Measurements from ENCODE around the gene KRTAP12-1. TPM values are rescaled to one million over a fixed set of nuclear protein-coding genes. Genes with fewer than 3 reads are reported as not detected.

The KRTAP12-1 gene
- not detected for total RNA-seq

GRCh38 chr21:44681861-44682579, at the start of gene KRTAP12-1:
KRTAP12-1 (minus strand) TSS chr21:44682163; CDS start chr21:44682123, 40 bp downstream.
- no peak for ATAC-seq (replicated peaks in 1 of 2)
- no peaks in the 10 kb centered on the region for H3K36me3 Mint-ChIP-seq (ENCODE audit: insufficient read depth in 2 of 2)
- no peak within 1 kb of the TSS for H3K4me3 Mint-ChIP-seq
- no peak for DNase-seq
- no peak within 1 kb of the TSS for H3K27ac Mint-ChIP-seq
- no peaks in the 10 kb centered on the region for H3K9me3 Mint-ChIP-seq
- peaks cover 14% of the 10 kb centered on the region for H3K4me1 Mint-ChIP-seq (ENCODE audit: low read depth)
- H3K27me3 Mint-ChIP-seq (ENCODE audit: low read depth), result peaks cover 8% of the 10 kb centered on the region

GRCh38 chr21:44730951-44731579, 49.1 kb upstream of the KRTAP12-1 start:
- Mint-ChIP-seq H3K27ac (no peak overlapping the region), H3K36me3 (ENCODE audit: insufficient read depth in 2 of 2) (no peaks in the 10 kb centered on the region), H3K4me1 (ENCODE audit: low read depth) (no peaks in the 10 kb centered on the region), H3K9me3 (no peaks in the 10 kb centered on the region), H3K4me3 (no peak overlapping the region), H3K27me3 (ENCODE audit: low read depth) (peaks cover 4% of the 10 kb centered on the region)
- DNase-seq (no peak), ATAC-seq (replicated peaks in 1 of 2) (no peak)

DNA sequence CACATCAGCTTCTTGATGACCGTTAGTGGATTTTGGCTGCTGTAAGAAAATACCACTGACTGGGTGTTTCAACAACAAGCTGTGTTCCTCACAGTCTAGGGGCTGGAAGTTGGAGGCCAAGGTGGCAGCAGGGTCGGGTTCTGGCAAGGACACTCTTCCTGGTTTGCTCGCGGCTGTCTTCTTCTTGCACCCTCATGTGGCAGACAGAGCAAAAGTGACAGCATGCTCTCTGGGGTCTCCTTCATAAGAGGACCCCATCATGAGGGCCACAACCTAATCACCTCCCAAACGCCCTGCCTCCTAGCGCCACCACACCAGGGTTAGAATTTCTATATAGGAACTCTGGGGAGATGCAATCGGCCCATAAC, 48.0 kb upstream of the KRTAP12-1 start:
- peaks cover 11% of the 10 kb centered on the region for H3K27me3 Mint-ChIP-seq (ENCODE audit: low read depth)
- H3K4me3 Mint-ChIP-seq, result no peak overlapping the region
- H3K4me1 Mint-ChIP-seq (ENCODE audit: low read depth), result no peaks in the 10 kb centered on the region
- no peak overlapping the region for H3K27ac Mint-ChIP-seq
- H3K36me3 Mint-ChIP-seq (ENCODE audit: insufficient read depth in 2 of 2), result no peaks in the 10 kb centered on the region
- DNase-seq (no peak), ATAC-seq (replicated peaks in 1 of 2) (no peak)
- H3K9me3 Mint-ChIP-seq, result no peaks in the 10 kb centered on the region

DNA sequence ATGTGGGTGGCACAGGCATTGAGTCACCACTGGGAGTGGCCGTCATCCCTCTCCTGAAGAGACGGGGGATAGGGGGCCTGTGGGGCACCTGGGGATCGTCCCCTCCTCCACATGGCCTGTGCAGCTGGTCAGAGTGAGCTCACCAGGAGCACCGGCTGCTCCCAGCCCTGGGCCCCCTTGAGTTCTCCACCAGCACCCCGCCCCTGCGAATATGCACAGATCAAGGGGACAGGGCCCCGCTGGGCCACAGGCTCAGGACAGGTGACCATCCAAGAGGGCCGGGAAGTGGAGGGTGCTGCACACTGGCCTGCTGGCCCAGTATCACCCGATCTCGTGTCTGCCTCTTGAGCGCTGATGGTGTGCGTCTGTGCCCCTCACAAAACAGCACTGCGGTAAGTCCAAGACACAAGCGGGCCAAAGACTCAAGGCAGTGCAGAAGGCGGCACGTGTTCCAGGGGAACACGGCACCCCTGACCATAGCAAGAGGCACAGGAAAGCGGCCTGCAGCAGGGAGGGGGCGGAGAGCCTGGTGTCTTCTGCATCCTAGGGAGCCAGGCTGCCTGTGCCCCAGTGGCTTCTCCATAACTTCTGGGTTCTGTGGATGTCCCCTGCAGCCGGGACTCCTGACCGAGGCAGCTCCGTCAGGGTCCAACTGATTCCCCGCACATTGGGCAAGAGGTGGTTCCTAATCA, 47.5 kb upstream of the KRTAP12-1 start:
- H3K27ac Mint-ChIP-seq, result no peak overlapping the region
- no peaks in the 10 kb centered on the region for H3K4me1 Mint-ChIP-seq (ENCODE audit: low read depth)
- no peak for DNase-seq
- no peak overlapping the region for H3K4me3 Mint-ChIP-seq
- no peak for ATAC-seq (replicated peaks in 1 of 2)
- no peaks in the 10 kb centered on the region for H3K9me3 Mint-ChIP-seq
- no peaks in the 10 kb centered on the region for H3K36me3 Mint-ChIP-seq (ENCODE audit: insufficient read depth in 2 of 2)
- H3K27me3 Mint-ChIP-seq (ENCODE audit: low read depth), result peaks cover 11% of the 10 kb centered on the region

- no peak overlapping the region for H3K27ac Mint-ChIP-seq
- H3K4me1 Mint-ChIP-seq (ENCODE audit: low read depth), result peaks cover 6% of the 10 kb centered on the region
- ATAC-seq (replicated peaks in 1 of 2) (no peak), DNase-seq (no peak)
- H3K27me3 Mint-ChIP-seq (ENCODE audit: low read depth), result peaks cover 17% of the 10 kb centered on the region
- H3K36me3 Mint-ChIP-seq (ENCODE audit: insufficient read depth in 2 of 2), result no peaks in the 10 kb centered on the region
- H3K9me3 Mint-ChIP-seq, result no peaks in the 10 kb centered on the region
- no peak overlapping the region for H3K4me3 Mint-ChIP-seq
Observed at GRCh38 chr21:44728716-44729115, 46.8 kb upstream of the KRTAP12-1 start.

GRCh38 chr21:44727757-44728156, 45.8 kb upstream of the KRTAP12-1 start:
- DNase-seq (no peak), ATAC-seq (replicated peaks in 1 of 2) (no peak)
- H3K9me3 Mint-ChIP-seq, result no peaks in the 10 kb centered on the region
- no peaks in the 10 kb centered on the region for H3K36me3 Mint-ChIP-seq (ENCODE audit: insufficient read depth in 2 of 2)
- H3K4me3 Mint-ChIP-seq, result no peak overlapping the region
- H3K27me3 Mint-ChIP-seq (ENCODE audit: low read depth), result peaks cover 25% of the 10 kb centered on the region
- peaks cover 11% of the 10 kb centered on the region for H3K4me1 Mint-ChIP-seq (ENCODE audit: low read depth)
- H3K27ac Mint-ChIP-seq, result no peak overlapping the region

- DNase-seq, result no peak
- H3K4me3 Mint-ChIP-seq, result no peak overlapping the region
- no peaks in the 10 kb centered on the region for H3K36me3 Mint-ChIP-seq (ENCODE audit: insufficient read depth in 2 of 2)
- H3K27ac Mint-ChIP-seq, result no peak overlapping the region
- H3K4me1 Mint-ChIP-seq (ENCODE audit: low read depth), result peaks cover 11% of the 10 kb centered on the region
- peaks cover 30% of the 10 kb centered on the region for H3K27me3 Mint-ChIP-seq (ENCODE audit: low read depth)
- no peak for ATAC-seq (replicated peaks in 1 of 2)
- H3K9me3 Mint-ChIP-seq, result no peaks in the 10 kb centered on the region
Observed at GRCh38 chr21:44727321-44727720, 45.4 kb upstream of the KRTAP12-1 start.

DNA sequence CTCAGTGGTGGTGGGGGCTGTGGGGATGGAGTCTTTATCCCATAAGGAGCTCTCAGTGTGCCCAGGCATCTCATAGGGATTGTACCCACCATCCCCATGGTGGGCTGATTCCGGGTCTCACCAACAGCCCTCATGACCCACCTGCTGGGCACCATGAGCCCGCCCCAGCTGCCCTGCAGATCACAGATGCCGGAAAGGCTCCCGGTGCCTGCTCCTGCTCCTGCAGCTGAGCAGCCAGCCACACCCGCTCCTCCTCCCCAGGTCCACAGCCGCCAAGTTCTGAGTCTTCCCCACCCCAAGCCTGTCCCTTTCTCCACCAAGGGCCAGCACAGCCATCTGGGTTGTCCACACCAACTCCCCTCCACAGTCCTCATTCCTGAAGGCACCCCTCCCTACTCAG, 44.9 kb upstream of the KRTAP12-1 start:
- Mint-ChIP-seq H3K9me3 (no peaks in the 10 kb centered on the region), H3K27me3 (ENCODE audit: low read depth) (peaks cover 30% of the 10 kb centered on the region), H3K36me3 (ENCODE audit: insufficient read depth in 2 of 2) (no peaks in the 10 kb centered on the region), H3K27ac (no peak overlapping the region), H3K4me3 (no peak overlapping the region), H3K4me1 (ENCODE audit: low read depth) (peaks cover 11% of the 10 kb centered on the region)
- ATAC-seq (replicated peaks in 1 of 2) (no peak), DNase-seq (no peak)

DNA sequence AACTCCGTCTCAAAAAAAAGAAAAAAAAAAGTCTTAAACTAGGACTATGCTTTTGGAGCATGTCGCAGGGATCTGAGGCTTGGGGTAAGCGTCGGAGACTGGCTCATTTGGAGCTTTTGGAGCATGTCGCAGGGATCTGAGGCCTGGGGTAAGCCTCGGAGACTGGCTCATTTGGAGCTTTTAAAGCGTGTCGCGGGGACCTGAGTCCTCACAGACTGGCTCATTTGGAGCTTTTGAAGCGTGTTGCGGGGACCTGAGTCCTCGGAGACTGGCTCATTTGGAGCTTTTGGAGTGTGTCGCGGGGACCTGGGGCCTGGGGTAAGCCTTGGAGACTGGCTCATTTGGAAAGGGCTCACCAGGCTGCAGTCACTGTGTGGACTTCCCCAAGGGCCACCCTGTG, 43.0 kb upstream of the KRTAP12-1 start:
- Mint-ChIP-seq H3K4me3 (no peak overlapping the region), H3K27me3 (ENCODE audit: low read depth) (peaks cover 35% of the 10 kb centered on the region), H3K27ac (no peak overlapping the region), H3K4me1 (ENCODE audit: low read depth) (peaks cover 11% of the 10 kb centered on the region), H3K9me3 (no peaks in the 10 kb centered on the region), H3K36me3 (ENCODE audit: insufficient read depth in 2 of 2) (no peaks in the 10 kb centered on the region)
- DNase-seq, result no peak
- ATAC-seq (replicated peaks in 1 of 2), result no peak

DNA sequence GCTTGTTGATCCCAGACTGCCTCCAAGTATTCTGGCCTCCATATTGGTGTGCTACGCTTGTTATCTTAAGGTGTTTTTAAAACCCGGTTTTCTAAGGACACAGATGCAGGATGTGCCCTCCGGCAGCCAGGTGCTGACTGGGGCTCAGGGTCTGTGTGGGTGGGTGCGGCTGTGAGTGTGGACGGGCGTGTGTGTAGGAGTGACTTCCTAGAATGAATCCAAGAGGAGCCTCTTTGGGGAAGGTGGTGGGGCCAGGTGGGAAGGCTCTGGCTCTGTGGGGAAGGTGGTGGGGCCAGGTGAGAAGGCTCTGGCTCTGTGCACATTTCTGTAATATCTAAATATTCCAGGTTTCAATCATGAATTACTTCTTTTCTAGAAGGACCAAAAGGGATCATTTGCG, 42.2 kb upstream of the KRTAP12-1 start:
- H3K4me3 Mint-ChIP-seq, result peak overlapping the region; percentile 36 to 50
- H3K27me3 Mint-ChIP-seq (ENCODE audit: low read depth), result peaks cover 38% of the 10 kb centered on the region
- no peak for DNase-seq
- no peak for ATAC-seq (replicated peaks in 1 of 2)
- no peaks in the 10 kb centered on the region for H3K36me3 Mint-ChIP-seq (ENCODE audit: insufficient read depth in 2 of 2)
- no peaks in the 10 kb centered on the region for H3K9me3 Mint-ChIP-seq
- H3K27ac Mint-ChIP-seq, result no peak overlapping the region
- H3K4me1 Mint-ChIP-seq (ENCODE audit: low read depth), result peaks cover 11% of the 10 kb centered on the region

DNA sequence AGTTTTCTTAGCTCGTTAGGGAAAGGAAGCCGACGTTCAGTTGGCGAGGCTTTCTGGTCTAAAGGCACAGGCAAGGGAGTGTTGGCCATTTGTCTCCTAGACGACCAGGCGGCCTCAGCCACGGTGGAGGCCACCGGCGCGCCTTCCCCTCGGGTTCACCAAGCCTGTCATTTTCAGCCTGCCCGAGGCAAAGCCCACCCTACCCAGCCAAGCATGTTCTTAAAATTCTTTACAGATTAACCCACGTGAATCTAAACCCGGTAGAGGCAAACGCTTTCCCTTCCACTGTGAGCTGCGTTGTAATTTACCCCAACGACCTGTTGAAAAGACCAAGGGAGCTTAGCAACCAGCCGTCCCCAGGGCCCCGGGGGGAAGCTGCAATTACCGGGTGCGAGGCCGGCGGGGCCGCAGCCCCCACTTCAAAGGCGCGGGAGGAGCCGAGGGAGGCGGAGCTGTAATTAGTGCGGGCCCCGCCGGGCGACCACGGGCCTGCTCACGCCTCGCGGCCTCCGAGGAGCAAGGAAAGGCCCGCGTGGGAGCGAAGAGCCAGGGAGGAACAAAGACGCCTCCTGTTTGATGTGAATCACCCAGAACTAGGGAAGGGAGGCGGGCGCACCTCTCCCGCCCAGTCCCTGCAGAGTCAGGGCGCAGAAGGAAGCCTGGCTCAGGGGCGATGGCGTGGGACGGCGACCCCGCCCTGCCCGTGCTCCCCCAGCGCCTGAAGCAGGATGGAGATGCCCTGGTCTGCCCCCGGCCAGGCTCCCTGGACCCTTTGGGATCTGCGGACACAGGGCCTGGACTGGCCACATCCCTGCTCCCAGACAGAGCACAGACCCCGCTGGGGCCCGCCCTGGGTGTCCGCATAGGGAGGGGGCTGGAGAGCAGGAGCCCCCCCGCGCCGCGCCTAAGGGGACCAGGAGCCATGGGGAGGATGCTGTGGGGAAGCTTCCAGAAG, 41.5 kb upstream of the KRTAP12-1 start:
- peaks cover 44% of the 10 kb centered on the region for H3K27me3 Mint-ChIP-seq (ENCODE audit: low read depth)
- H3K27ac Mint-ChIP-seq, result no peak overlapping the region
- DNase-seq (peak in 1 of 2 donors; percentile 20), ATAC-seq (replicated peaks in 1 of 2) (peak; percentile 24 to 32)
- no peaks in the 10 kb centered on the region for H3K9me3 Mint-ChIP-seq
- H3K4me1 Mint-ChIP-seq (ENCODE audit: low read depth), result peaks cover 11% of the 10 kb centered on the region
- no peaks in the 10 kb centered on the region for H3K36me3 Mint-ChIP-seq (ENCODE audit: insufficient read depth in 2 of 2)
- H3K4me3 Mint-ChIP-seq, result peak overlapping the region; percentile 60 to 68

DNA sequence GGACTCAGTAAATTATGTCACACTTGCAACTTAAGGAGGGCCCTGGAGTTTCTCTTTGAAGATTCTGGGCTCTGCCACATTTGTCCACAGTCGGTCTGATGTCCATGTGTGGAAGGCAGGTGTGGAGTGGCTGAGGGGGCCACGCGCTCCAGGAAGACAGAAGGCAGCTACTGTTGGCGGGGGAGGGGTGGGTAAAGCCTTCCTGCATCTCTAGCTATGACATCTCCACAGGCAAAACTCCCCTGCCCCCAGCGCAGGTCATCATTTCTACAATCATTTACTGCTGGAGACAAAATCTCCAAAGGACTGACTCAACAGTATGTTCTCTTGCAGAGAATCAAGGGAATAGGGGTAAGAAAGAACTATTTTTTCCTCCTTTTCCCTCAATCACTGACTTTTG, 40.8 kb upstream of the KRTAP12-1 start:
- Mint-ChIP-seq H3K27me3 (ENCODE audit: low read depth) (peaks cover 48% of the 10 kb centered on the region), H3K36me3 (ENCODE audit: insufficient read depth in 2 of 2) (no peaks in the 10 kb centered on the region), H3K9me3 (no peaks in the 10 kb centered on the region), H3K27ac (no peak overlapping the region), H3K4me3 (peak overlapping the region in 1 of 2 donors; percentile 68), H3K4me1 (ENCODE audit: low read depth) (peaks cover 11% of the 10 kb centered on the region)
- DNase-seq (no peak), ATAC-seq (replicated peaks in 1 of 2) (no peak)

DNA sequence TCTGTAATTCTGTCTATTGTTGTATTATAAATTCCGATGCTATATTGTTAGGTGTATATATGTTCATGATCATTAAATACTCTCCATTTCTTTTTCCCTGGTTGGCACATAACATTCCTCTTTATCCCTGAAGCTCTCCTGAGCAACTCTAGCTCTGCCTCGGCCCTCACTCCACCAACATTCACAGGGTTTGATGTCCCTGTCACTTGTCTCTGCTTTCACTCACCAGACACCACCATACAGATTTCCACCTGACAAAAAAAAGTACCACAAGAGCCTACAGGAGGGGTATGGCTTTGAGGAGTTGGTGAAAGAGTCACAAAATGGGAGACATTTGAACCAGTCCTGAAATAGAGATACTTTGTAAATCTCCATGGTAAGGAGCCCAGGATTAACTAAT, 38.2 kb upstream of the KRTAP12-1 start:
- Mint-ChIP-seq H3K36me3 (ENCODE audit: insufficient read depth in 2 of 2) (no peaks in the 10 kb centered on the region), H3K27ac (no peak overlapping the region), H3K9me3 (no peaks in the 10 kb centered on the region), H3K4me1 (ENCODE audit: low read depth) (peaks cover 11% of the 10 kb centered on the region), H3K27me3 (ENCODE audit: low read depth) (peaks cover 37% of the 10 kb centered on the region), H3K4me3 (no peak overlapping the region)
- no peak for DNase-seq
- ATAC-seq (replicated peaks in 1 of 2), result no peak
